ENCODE measurements around the gene GNG4. TPM values are rescaled to one million over a fixed set of nuclear protein-coding genes. Genes with fewer than 3 reads are reported as not detected.

Gene GNG4
- total and polyA plus RNA-seq, 2 of the 4 experiments (the other 2 are of a cell fraction), result 0.18 to 0.29 TPM

- H2BK5ac ChIP-seq (ENCODE audit: low read depth, low read length, poor library complexity, severe bottlenecking), result no peak overlapping the region
- no peak overlapping the region for H3K4me3 ChIP-seq (ENCODE audit: insufficient read depth, low read depth, low read length)
- H2AFZ ChIP-seq (replicated peaks; ENCODE audit: low read length, poor library complexity), result no peak overlapping the region
- no peak overlapping the region for H2BK15ac ChIP-seq (ENCODE audit: low read depth, low read length)
- dilution Hi-C loops (cut with HindIII; ENCODE audit: low sequenced_read_pairs, unreplicated experiment) (no loop called here), in situ Hi-C loops (cut with MboI; ENCODE audit: low sequenced_read_pairs) (no loop called here), intact Hi-C loops (cut with micrococcal nuclease) (no loop called here)
- H3K9me1 ChIP-seq (ENCODE audit: insufficient read depth, low read length), result 0 out of 2 replicates have a peak, but pooled peaks cover 3% of the 10 kb centered on the region
- POLR2A ChIA-PET (ENCODE audit: unreplicated experiment), result no interaction called here
- CTCF ChIA-PET, result no interaction called here
- H3K18ac ChIP-seq (ENCODE audit: low read depth, low read length), result no peak overlapping the region
- H3K27ac ChIP-seq (ENCODE audit: insufficient read depth, low read length), result no peak overlapping the region
- H3K27me3 ChIP-seq (ENCODE audit: control insufficient read depth, insufficient read depth, low read length), result no peaks in the 10 kb centered on the region; the same call in 1 of the 2 replicates
- no peak overlapping the region for H3K4ac ChIP-seq (ENCODE audit: low read depth, low read length)
- H3K14ac ChIP-seq (replicated peaks; ENCODE audit: low read depth, low read length), result no peak overlapping the region
- H4K91ac ChIP-seq (ENCODE audit: insufficient read depth, low read depth, low read length), result no peak overlapping the region
- no peaks in the 10 kb centered on the region for H3K9me3 ChIP-seq (ENCODE audit: control insufficient read depth, insufficient read depth, low read length)
- ATAC-seq (ENCODE audit: low read depth), result no peak
- H2BK20ac ChIP-seq (ENCODE audit: low read depth, low read length), result no peak overlapping the region
- H3K79me1 ChIP-seq (ENCODE audit: low read depth in 1 of 2, low read length in 2 of 2), result no peaks in the 10 kb centered on the region
- H3K56ac ChIP-seq (ENCODE audit: extremely low read depth, insufficient read depth, low read length), result no peak overlapping the region
- no peak overlapping the region for H4K8ac ChIP-seq (ENCODE audit: low read depth in 2 of 2, low read length in 2 of 2)
- WGBS, 2 experiments (ENCODE audit: extremely low coverage in 2 of 2, insufficient read length in 1 of 2), result 67% methylated on average over 1 of the region's 3 CpGs; no CpG with 5 or more reads in 1 of the 2 experiments
- no peak for TF ChIP-seq MAZ (IDR thresholded peaks at IDR 0.05; ENCODE audit: borderline replicate concordance, low read depth, low read length)
- no peak for TF ChIP-seq ELK1 (IDR thresholded peaks at IDR 0.05; ENCODE audit: borderline replicate concordance, low read depth, low read length)
- no peak for TF ChIP-seq POLR2A (IDR thresholded peaks at IDR 0.05; ENCODE audit: low read depth, low read length)
- TF ChIP-seq CEBPB (IDR thresholded peaks at IDR 0.05; ENCODE audit: low read depth, low read length), result peak; percentile 20; the same call in 1 of the 2 replicates
- TF ChIP-seq RFX5 (IDR thresholded peaks at IDR 0.05; ENCODE audit: low read depth, low read length), result no peak
- TF ChIP-seq CTCF (conservative IDR thresholded peaks at IDR 0.05; ENCODE audit: low read depth, low read length), result no peak
- no peak for TF ChIP-seq RCOR1 (IDR thresholded peaks at IDR 0.05; ENCODE audit: insufficient replicate concordance, low read length)
- TF ChIP-seq BHLHE40 (IDR thresholded peaks at IDR 0.05; ENCODE audit: low read depth, low read length), result no peak
- no peaks in the 10 kb centered on the region for H3K36me3 ChIP-seq (ENCODE audit: control insufficient read depth, insufficient read depth, low read length)
- H2AK9ac ChIP-seq (replicated peaks; ENCODE audit: low read depth, low read length, poor library complexity), result no peak overlapping the region
- H4K5ac ChIP-seq (ENCODE audit: low read depth, low read length), result no peak overlapping the region
- BruUV-seq (replicated peaks), result no TSS peak
- H2AK5ac ChIP-seq (ENCODE audit: low read depth, low read length), result no peak overlapping the region
- H3K4me2 ChIP-seq (ENCODE audit: low read depth, low read length), result no peak overlapping the region
- no peaks in the 10 kb centered on the region for H3K4me1 ChIP-seq (ENCODE audit: control insufficient read depth, insufficient read depth, low read length)
- DNase-seq, result no peak
- no peak overlapping the region for H2BK120ac ChIP-seq (ENCODE audit: low read depth, low read length)
- H4K20me1 ChIP-seq (ENCODE audit: insufficient read depth, low read length), result no peaks in the 10 kb centered on the region
- no peak overlapping the region for H3K23ac ChIP-seq (ENCODE audit: low read depth, low read length)
- H3K9ac ChIP-seq (ENCODE audit: low read depth, low read length), result no peak overlapping the region
Observed at GRCh38 chr1:235608278-235608677, 41.3 kb downstream of the GNG4 start.
